GM23338 (cell line): ENCODE data around the gene HOXA10. TPM values are rescaled to one million over a fixed set of nuclear protein-coding genes. Genes with fewer than 3 reads are reported as not detected.
A peak's percentile ranks its signal among the peaks of the same experiment; 100 is the strongest.

Experiments
- ATAC-seq: fragments of 200-7000 bp; cut with Tn5 transposase; 3 replicates; pipeline ENCODE4 v1.9.1; 2020
- DNase-seq: peaks from one replicate; pipeline ENCODE4 v3.0.0-alpha.2; 2015; ENCODE audit warnings: low spot score
- H2AFZ ChIP-seq: fragments of 200-600 bp; sonication (generic); 2 replicates; pipeline ENCODE4 v1.8.0; 2016; ENCODE audit warnings: antibody characterized with exemption, mild to moderate bottlenecking, moderate library complexity
- H3F3A ChIP-seq: fragments of 200-600 bp; sonication (generic); replicated peaks from 2 replicates; pipeline ENCODE4 v1.8.0; 2017; ENCODE audit warnings: antibody characterized with exemption, mixed run types, low read depth
- H3K27ac ChIP-seq: fragments of 200-600 bp; sonication (generic); 2 replicates; pipeline ENCODE4 v1.6.1; 2016; ENCODE audit warnings: low read depth
- H3K27me3 ChIP-seq: fragments of 200-600 bp; sonication (generic); 2 replicates; pipeline ENCODE4 v1.8.0; 2016; ENCODE audit warnings: mild to moderate bottlenecking, mixed run types, moderate library complexity; ENCODE audit not compliant: insufficient read depth
- H3K36me3 ChIP-seq: fragments of 200-600 bp; sonication (generic); 2 replicates; pipeline ENCODE4 v1.8.0; 2016; ENCODE audit warnings: mild to moderate bottlenecking; ENCODE audit not compliant: insufficient read depth
- H3K4me1 ChIP-seq: fragments of 200-600 bp; sonication (generic); 2 replicates; pipeline ENCODE4 v1.8.0; 2016; ENCODE audit warnings: mild to moderate bottlenecking, moderate library complexity; ENCODE audit not compliant: insufficient read depth
- H3K4me2 ChIP-seq: fragments of 200-600 bp; sonication (generic); 2 replicates; pipeline ENCODE4 v1.7.1; 2017; ENCODE audit warnings: mixed run types
- H3K4me3 ChIP-seq: fragments of 200-600 bp; sonication (generic); 2 replicates; pipeline ENCODE4 v1.6.1; 2016; ENCODE audit warnings: mixed run types
- H3K79me2 ChIP-seq: fragments of 200-600 bp; sonication (generic); replicated peaks from 2 replicates; pipeline ENCODE4 v1.8.0; 2017; ENCODE audit warnings: mild to moderate bottlenecking; ENCODE audit not compliant: insufficient read depth
- H3K9me2 ChIP-seq: fragments of 200-600 bp; sonication (generic); 2 replicates; pipeline ENCODE4 v1.8.0; 2017; ENCODE audit not compliant: insufficient read depth
- H4K20me1 ChIP-seq: fragments of 200-600 bp; sonication (generic); replicated peaks from 2 replicates; pipeline ENCODE4 v1.8.0; 2017; ENCODE audit warnings: mild to moderate bottlenecking; ENCODE audit not compliant: insufficient read depth
- H3K27ac Mint-ChIP-seq: 2 replicates; pipeline ENCODE4 v1.8.0; 2020; ENCODE audit warnings: inconsistent platforms, mild to moderate bottlenecking, moderate library complexity, mixed read lengths
- H3K27me3 Mint-ChIP-seq: 3 replicates; pipeline ENCODE4 v1.8.0; 2022; ENCODE audit warnings: low read depth, mild to moderate bottlenecking, moderate library complexity, mixed read lengths, inconsistent platforms; ENCODE audit not compliant: insufficient read depth, poor library complexity
- H3K36me3 Mint-ChIP-seq: 3 replicates; pipeline ENCODE4 v1.8.0; 2021; ENCODE audit warnings: low read depth, mild to moderate bottlenecking, inconsistent platforms, moderate library complexity, mixed read lengths
- H3K4me1 Mint-ChIP-seq: 3 replicates; pipeline ENCODE4 v1.8.0; 2020; ENCODE audit warnings: mild to moderate bottlenecking, inconsistent platforms, mixed read lengths
- H3K4me3 Mint-ChIP-seq: 3 replicates; pipeline ENCODE4 v1.8.0; 2021; ENCODE audit warnings: moderate library complexity, mild to moderate bottlenecking, inconsistent platforms, mixed read lengths
- H3K9me3 Mint-ChIP-seq: 3 replicates; pipeline ENCODE4 v1.8.0; 2020; ENCODE audit warnings: moderate library complexity, mild to moderate bottlenecking, inconsistent platforms, mixed read lengths
- CTCF ChIP-seq, 2 experiments: fragments of 200-600 bp in 1 of 2; sonication (generic) in 1 of 2; conservative IDR thresholded peaks; 2 replicates each; pipeline versions ENCODE4 v1.5.1 to v1.6.1; 2016 to 2017; ENCODE audit warnings: antibody characterized with exemption in 2 of 2, low read depth in 2 of 2, mild to moderate bottlenecking in 2 of 2, moderate library complexity in 1 of 2
- EZH2 ChIP-seq: fragments of 200-600 bp; sonication (generic); IDR thresholded peaks from one replicate; pipeline ENCODE4 v1.8.0; 2017; ENCODE audit warnings: antibody characterized with exemption, mild to moderate bottlenecking, low read depth; ENCODE audit not compliant: unreplicated experiment
- EZH2phosphoT487 ChIP-seq: fragments of 200-600 bp; sonication (generic); IDR thresholded peaks from one replicate; pipeline ENCODE4 v1.8.1; 2018; ENCODE audit warnings: antibody characterized with exemption; ENCODE audit not compliant: unreplicated experiment
- JUNB ChIP-seq: IDR thresholded peaks from one replicate; pipeline ENCODE4 v1.6.1; 2016; ENCODE audit warnings: antibody characterized with exemption; ENCODE audit not compliant: unreplicated experiment
- NANOG ChIP-seq: IDR thresholded peaks from 2 replicates; pipeline ENCODE4 v1.6.1; 2016; ENCODE audit warnings: antibody characterized with exemption, borderline replicate concordance
- STAT1 ChIP-seq: IDR thresholded peaks from one replicate; pipeline ENCODE4 v1.6.1; 2016; ENCODE audit warnings: antibody characterized with exemption; ENCODE audit not compliant: unreplicated experiment
- polyA plus RNA-seq: library from polyadenylated mRNA; unstranded; fragments of >200 nt; fragmentation: Nextera tagmentation; extraction: Ambion mirVana; gene quantifications from 2 replicates; pipeline ENCODE4 v1.2.1, GENCODE V29; 2016
- total RNA-seq: library from RNA; depleted of rRNA; stranded (reverse); fragments of >200 nt; shearing (Covaris generic); gene quantifications from 2 replicates; pipeline ENCODE4 v1.2.3, GENCODE V29; 2014

The HOXA10 gene
- total and polyA plus RNA-seq, 2 experiments from 2014 or later, result not detected

GRCh38 chr7:27151931-27152815, 21.9 kb downstream of the HOXA10 start, which contains the start of gene HOXA3:
TSS of gene HOXA3 (minus strand) at chr7:27152583. CDS start at chr7:27110640, 41,943 bp downstream.
- Mint-ChIP-seq H3K36me3 (no peaks in the 10 kb centered on the region; the same call in 2 of the 3 replicates), H3K4me3 (peak within 1 kb of the TSS; percentile 50), H3K27me3 (peaks cover 100% of the 10 kb centered on the region), H3K9me3 (peaks cover 17% of the 10 kb centered on the region), H3K4me1 (peaks cover 24% of the 10 kb centered on the region), H3K27ac (no peak within 1 kb of the TSS)
- peaks cover 35% of the 10 kb centered on the region for H3F3A ChIP-seq
- peak within 1 kb of the TSS; percentile 43 for H3K4me3 ChIP-seq
- DNase-seq (peak; percentile 6), ATAC-seq (no peak)
- no peak within 1 kb of the TSS for H3K27ac ChIP-seq
- peaks cover 24% of the 10 kb centered on the region for H3K4me1 ChIP-seq
- H3K9me2 ChIP-seq, result no peaks in the 10 kb centered on the region
- H3K27me3 ChIP-seq, result peaks cover 100% of the 10 kb centered on the region
- H3K36me3 ChIP-seq, result no peaks in the 10 kb centered on the region
- TF ChIP-seq EZH2phosphoT487 (peak; percentile 94), EZH2 (peak; percentile 97), JUNB (no peak)
- H3K4me2 ChIP-seq, result no peak within 1 kb of the TSS
- H2AFZ ChIP-seq, result no peak within 1 kb of the TSS
- H4K20me1 ChIP-seq, result peaks cover 47% of the 10 kb centered on the region
- no peaks in the 10 kb centered on the region for H3K79me2 ChIP-seq

GRCh38 chr7:27151341-27151930, 22.7 kb downstream of the HOXA10 start:
- peak overlapping the region; percentile 74 for H3K4me2 ChIP-seq
- Mint-ChIP-seq H3K4me1 (peaks cover 23% of the 10 kb centered on the region), H3K27me3 (peaks cover 100% of the 10 kb centered on the region), H3K36me3 (no peaks in the 10 kb centered on the region; the same call in 2 of the 3 replicates), H3K27ac (no peak overlapping the region), H3K4me3 (peak overlapping the region; percentile 50), H3K9me3 (peaks cover 23% of the 10 kb centered on the region)
- TF ChIP-seq EZH2phosphoT487 (peak; percentile 80), CTCF (conservative IDR thresholded peaks at IDR 0.05; ENCODE audit: low read depth in 2 of 2) (peak in 1 of 2 experiments; percentile 20; a peak in 1 of 4 replicates), NANOG (no peak), STAT1 (no peak), EZH2 (peak; percentile 99)
- no peaks in the 10 kb centered on the region for H3K79me2 ChIP-seq
- no peaks in the 10 kb centered on the region for H3K9me2 ChIP-seq
- peaks cover 51% of the 10 kb centered on the region for H4K20me1 ChIP-seq
- no peak overlapping the region for H2AFZ ChIP-seq
- ATAC-seq (no peak), DNase-seq (peak; percentile 9)
- no peak overlapping the region for H3K27ac ChIP-seq
- peak overlapping the region; percentile 43 for H3K4me3 ChIP-seq
- peaks cover 100% of the 10 kb centered on the region for H3K27me3 ChIP-seq
- H3K4me1 ChIP-seq, result peaks cover 24% of the 10 kb centered on the region
- peaks cover 41% of the 10 kb centered on the region for H3F3A ChIP-seq
- no peaks in the 10 kb centered on the region for H3K36me3 ChIP-seq
